Neural progenitor cell (in vitro differentiated cells): ENCODE results near the gene VCL. TPM values are rescaled to one million over a fixed set of nuclear protein-coding genes. Genes with fewer than 3 reads are reported as not detected.

Source experiments
- DNase-seq: peaks from one replicate; pipeline ENCODE4 v3.0.0-alpha.2; 2016; ENCODE audit warnings: low spot score
- H2AFZ ChIP-seq: fragments of 200-600 bp; sonication (generic); replicated peaks from 2 replicates; pipeline ENCODE4 v1.6.1; 2016; ENCODE audit warnings: antibody characterized with exemption
- H3F3A ChIP-seq: fragments of 200-600 bp; sonication (generic); 2 replicates; pipeline ENCODE4 v1.6.1; 2016; ENCODE audit warnings: antibody characterized with exemption, low read depth
- H3K27ac ChIP-seq: fragments of 200-600 bp; sonication (generic); 2 replicates; pipeline ENCODE4 v1.5.1; 2016; ENCODE audit warnings: mild to moderate bottlenecking
- H3K27me3 ChIP-seq: fragments of 200-600 bp; sonication (generic); 2 replicates; pipeline ENCODE4 v1.6.1; 2016; ENCODE audit warnings: mild to moderate bottlenecking, moderate library complexity
- H3K36me3 ChIP-seq: fragments of 200-600 bp; sonication (generic); 2 replicates; pipeline ENCODE4 v1.5.1; 2016
- H3K4me1 ChIP-seq: fragments of 200-600 bp; sonication (generic); 2 replicates; pipeline ENCODE4 v1.6.1; 2016; ENCODE audit warnings: mixed run types
- H3K4me2 ChIP-seq: fragments of 200-600 bp; sonication (generic); 2 replicates; pipeline ENCODE4 v1.6.1; 2016
- H3K4me3 ChIP-seq: fragments of 200-600 bp; sonication (generic); 2 replicates; pipeline ENCODE4 v1.5.1; 2016
- H3K79me2 ChIP-seq: fragments of 200-600 bp; sonication (generic); 2 replicates; pipeline ENCODE4 v1.6.1; 2016; ENCODE audit warnings: low read depth
- H3K9ac ChIP-seq: fragments of 200-600 bp; sonication (generic); 2 replicates; pipeline ENCODE4 v1.6.1; 2016
- H3K9me3 ChIP-seq: fragments of 200-600 bp; sonication (generic); 2 replicates; pipeline ENCODE4 v1.5.1; 2016; ENCODE audit warnings: low read depth
- H4K20me1 ChIP-seq: fragments of 200-600 bp; sonication (generic); 2 replicates; pipeline ENCODE4 v1.6.1; 2016; ENCODE audit warnings: low read depth
- H3K27ac Mint-ChIP-seq: 3 replicates; pipeline ENCODE4 v1.8.0; 2021; ENCODE audit warnings: mixed read lengths
- H3K27me3 Mint-ChIP-seq: 2 replicates; pipeline ENCODE4 v1.8.0; 2022; ENCODE audit warnings: low read depth, mild to moderate bottlenecking, inconsistent platforms, moderate library complexity, mixed read lengths; ENCODE audit not compliant: insufficient read depth
- H3K36me3 Mint-ChIP-seq: 3 replicates; pipeline ENCODE4 v1.8.0; 2021; ENCODE audit warnings: mixed read lengths
- H3K4me1 Mint-ChIP-seq: 3 replicates; pipeline ENCODE4 v1.8.0; 2021; ENCODE audit warnings: mixed read lengths
- H3K4me3 Mint-ChIP-seq: 3 replicates; pipeline ENCODE4 v1.8.0; 2021; ENCODE audit warnings: mild to moderate bottlenecking, moderate library complexity, mixed read lengths
- H3K9me3 Mint-ChIP-seq: 3 replicates; pipeline ENCODE4 v1.8.0; 2020; ENCODE audit warnings: mixed read lengths
- CTCF ChIP-seq: fragments of 200-600 bp; sonication (generic); IDR thresholded peaks from 2 replicates; pipeline ENCODE4 v1.5.1; 2017; ENCODE audit warnings: antibody characterized with exemption, mild to moderate bottlenecking
- EZH2 ChIP-seq: fragments of 200-600 bp; sonication (generic); IDR thresholded peaks from 2 replicates; pipeline ENCODE4 v1.6.1; 2017; ENCODE audit warnings: antibody characterized with exemption, mild to moderate bottlenecking, moderate library complexity
- EZH2phosphoT487 ChIP-seq: fragments of 200-600 bp; sonication (generic); IDR thresholded peaks from 2 replicates; pipeline ENCODE4 v1.6.1; 2017; ENCODE audit warnings: antibody characterized with exemption
- total RNA-seq: library from RNA; depleted of rRNA; stranded (reverse); fragments of >200 nt; gene quantifications from 2 replicates; pipeline ENCODE4 v1.2.3, GENCODE V29; 2015; ENCODE audit warnings: low replicate concordance

The VCL gene
- total RNA-seq, 1 donor from 2014 or later, result 96.9 TPM

- Histone ChIP-seq H3F3A (peaks cover 20% of the 10 kb centered on the region), H3K27ac (peak within 1 kb of the TSS; percentile 95), H3K9me3 (no peaks in the 10 kb centered on the region), H3K4me2 (peak within 1 kb of the TSS; percentile 89), H3K79me2 (peaks cover 93% of the 10 kb centered on the region), H3K4me3 (peak within 1 kb of the TSS; percentile 98), H3K36me3 (no peaks in the 10 kb centered on the region), H3K9ac (peak within 1 kb of the TSS; percentile 86), H4K20me1 (peaks cover 6% of the 10 kb centered on the region), H2AFZ (peak within 1 kb of the TSS; percentile 94), H3K4me1 (peaks cover 21% of the 10 kb centered on the region), H3K27me3 (no peaks in the 10 kb centered on the region)
- no peak within 1 kb of the TSS for H3K27ac Mint-ChIP-seq
- DNase-seq, result peak; percentile 99
- H3K27me3 Mint-ChIP-seq, result no peaks in the 10 kb centered on the region
- H3K4me1 Mint-ChIP-seq, result peaks cover 19% of the 10 kb centered on the region
- H3K4me3 Mint-ChIP-seq, result no peak within 1 kb of the TSS
- H3K9me3 Mint-ChIP-seq, result no peaks in the 10 kb centered on the region
- TF ChIP-seq EZH2, result no peak
- TF ChIP-seq EZH2phosphoT487, result no peak
- TF ChIP-seq CTCF, result peak; percentile 55
- peaks cover 5% of the 10 kb centered on the region for H3K36me3 Mint-ChIP-seq
Measured at GRCh38 chr10:74150990-74151878, 153.3 kb downstream of the VCL start, which contains the start of gene ADK. TSS of gene ADK (plus strand) at chr10:74151221. CDS start at chr10:74151279, 58 bp downstream.

DNA sequence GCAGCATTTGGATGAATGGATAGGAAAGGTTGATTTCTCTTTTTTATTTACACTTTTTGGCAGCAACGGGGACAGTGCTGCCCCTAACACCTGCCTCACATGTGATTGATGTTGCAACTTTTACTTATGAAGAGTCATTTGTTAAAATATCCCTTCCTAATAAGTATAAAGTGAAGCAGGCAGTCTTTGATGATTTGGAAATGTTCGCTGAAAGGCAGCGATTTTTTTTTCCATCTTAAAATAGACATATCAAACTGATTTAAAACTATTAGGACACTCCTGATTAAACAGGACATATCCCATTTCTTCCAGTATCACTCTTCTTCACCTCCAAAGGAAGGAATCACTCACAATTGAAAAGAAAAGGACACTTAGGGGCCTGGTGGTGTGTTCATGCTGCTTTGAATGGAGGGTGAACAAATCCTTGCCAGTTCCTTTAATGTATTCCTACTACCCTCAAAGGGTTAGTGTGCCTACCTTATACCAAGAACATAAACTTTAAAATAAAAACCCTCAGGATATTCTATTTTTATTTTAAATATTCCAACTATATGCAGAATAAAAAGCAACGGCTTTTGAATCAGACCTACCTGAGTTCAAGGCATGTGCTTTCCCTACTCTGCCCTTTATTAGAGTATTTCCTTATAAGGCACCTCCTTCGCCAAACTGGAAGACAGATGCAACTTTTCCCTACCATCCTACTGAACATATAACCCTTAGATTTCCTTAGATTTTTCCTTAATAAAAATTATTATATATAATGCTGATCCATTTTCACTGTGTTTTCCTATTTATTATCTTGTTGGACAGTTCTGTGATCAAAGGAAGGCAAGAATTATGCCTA is 154.2 kb downstream of the VCL start:
- Histone ChIP-seq H3K4me3 (peak overlapping the region; percentile 98), H2AFZ (peak overlapping the region; percentile 84), H3K4me1 (peaks cover 21% of the 10 kb centered on the region), H3K79me2 (peaks cover 93% of the 10 kb centered on the region), H4K20me1 (peaks cover 6% of the 10 kb centered on the region), H3K4me2 (peak overlapping the region; percentile 84), H3K27me3 (no peaks in the 10 kb centered on the region), H3K27ac (peak overlapping the region; percentile 94), H3K9ac (peak overlapping the region; percentile 63), H3K9me3 (no peaks in the 10 kb centered on the region), H3F3A (peaks cover 20% of the 10 kb centered on the region), H3K36me3 (no peaks in the 10 kb centered on the region)
- TF ChIP-seq EZH2 (no peak), EZH2phosphoT487 (no peak), CTCF (no peak)
- H3K27ac Mint-ChIP-seq, result no peak overlapping the region
- no peak for DNase-seq
- H3K4me3 Mint-ChIP-seq, result no peak overlapping the region
- H3K27me3 Mint-ChIP-seq, result no peaks in the 10 kb centered on the region
- H3K9me3 Mint-ChIP-seq, result no peaks in the 10 kb centered on the region
- H3K36me3 Mint-ChIP-seq, result peaks cover 5% of the 10 kb centered on the region
- H3K4me1 Mint-ChIP-seq, result peaks cover 19% of the 10 kb centered on the region

GRCh38 chr10:74153123-74153522 is 155.2 kb downstream of the VCL start:
- H3F3A ChIP-seq, result peaks cover 20% of the 10 kb centered on the region
- H3K36me3 ChIP-seq, result no peaks in the 10 kb centered on the region
- Mint-ChIP-seq H3K4me3 (no peak overlapping the region), H3K27me3 (no peaks in the 10 kb centered on the region), H3K4me1 (peaks cover 19% of the 10 kb centered on the region), H3K36me3 (peaks cover 3% of the 10 kb centered on the region), H3K27ac (no peak overlapping the region), H3K9me3 (no peaks in the 10 kb centered on the region)
- DNase-seq, result peak; percentile 26
- H4K20me1 ChIP-seq, result peaks cover 6% of the 10 kb centered on the region
- H3K9ac ChIP-seq, result no peak overlapping the region
- H3K27me3 ChIP-seq, result no peaks in the 10 kb centered on the region
- TF ChIP-seq EZH2phosphoT487 (no peak), EZH2 (no peak), CTCF (peak; percentile 47)
- H3K4me1 ChIP-seq, result peaks cover 21% of the 10 kb centered on the region
- H2AFZ ChIP-seq, result no peak overlapping the region
- H3K4me3 ChIP-seq, result peak overlapping the region; percentile 98
- no peaks in the 10 kb centered on the region for H3K9me3 ChIP-seq
- no peak overlapping the region for H3K27ac ChIP-seq
- H3K79me2 ChIP-seq, result peaks cover 92% of the 10 kb centered on the region
- H3K4me2 ChIP-seq, result peak overlapping the region; percentile 84
